ENCODE results near the gene UNKL.

The UNKL gene

DNA sequence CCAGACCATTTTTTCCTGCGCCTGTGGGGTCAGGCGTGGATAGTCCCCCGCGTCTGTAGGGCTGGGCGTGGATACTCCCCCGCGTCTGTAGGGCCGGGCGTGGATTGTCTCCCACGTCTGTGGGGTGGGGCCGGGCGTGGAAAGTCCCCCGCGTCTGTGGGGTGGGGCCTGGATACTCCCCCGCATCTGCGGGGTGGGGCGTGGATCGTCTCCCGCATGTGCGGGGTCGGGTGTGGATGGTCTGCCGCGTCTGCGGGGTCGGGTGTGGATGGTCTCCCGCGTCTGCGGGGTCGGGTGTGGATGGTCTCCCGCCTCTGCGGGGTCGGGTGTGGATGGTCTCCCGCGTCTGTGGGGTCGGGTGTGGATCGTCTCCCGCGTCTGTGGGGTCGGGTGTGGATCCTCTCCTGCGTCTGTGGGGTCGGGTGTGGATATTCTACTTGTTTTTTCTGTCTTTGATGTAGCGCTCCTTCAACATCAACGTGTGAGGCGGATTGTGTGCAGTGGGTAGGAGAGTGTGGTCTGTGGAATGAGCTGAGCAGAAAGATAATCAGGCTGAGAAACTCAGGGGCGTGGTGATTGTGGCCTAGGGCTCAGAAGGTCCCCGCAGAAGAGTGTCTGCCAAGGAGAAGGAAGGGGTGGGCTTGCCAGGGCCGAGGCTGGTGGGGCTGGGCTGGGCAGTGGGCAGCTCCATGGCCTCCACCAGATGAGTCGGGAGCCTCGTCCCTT lies 59.5 kb downstream of the UNKL start:
- ATAC-seq (replicated peaks; ENCODE audit: extremely low read depth, poor library complexity, severe bottlenecking), result no peak

DNA sequence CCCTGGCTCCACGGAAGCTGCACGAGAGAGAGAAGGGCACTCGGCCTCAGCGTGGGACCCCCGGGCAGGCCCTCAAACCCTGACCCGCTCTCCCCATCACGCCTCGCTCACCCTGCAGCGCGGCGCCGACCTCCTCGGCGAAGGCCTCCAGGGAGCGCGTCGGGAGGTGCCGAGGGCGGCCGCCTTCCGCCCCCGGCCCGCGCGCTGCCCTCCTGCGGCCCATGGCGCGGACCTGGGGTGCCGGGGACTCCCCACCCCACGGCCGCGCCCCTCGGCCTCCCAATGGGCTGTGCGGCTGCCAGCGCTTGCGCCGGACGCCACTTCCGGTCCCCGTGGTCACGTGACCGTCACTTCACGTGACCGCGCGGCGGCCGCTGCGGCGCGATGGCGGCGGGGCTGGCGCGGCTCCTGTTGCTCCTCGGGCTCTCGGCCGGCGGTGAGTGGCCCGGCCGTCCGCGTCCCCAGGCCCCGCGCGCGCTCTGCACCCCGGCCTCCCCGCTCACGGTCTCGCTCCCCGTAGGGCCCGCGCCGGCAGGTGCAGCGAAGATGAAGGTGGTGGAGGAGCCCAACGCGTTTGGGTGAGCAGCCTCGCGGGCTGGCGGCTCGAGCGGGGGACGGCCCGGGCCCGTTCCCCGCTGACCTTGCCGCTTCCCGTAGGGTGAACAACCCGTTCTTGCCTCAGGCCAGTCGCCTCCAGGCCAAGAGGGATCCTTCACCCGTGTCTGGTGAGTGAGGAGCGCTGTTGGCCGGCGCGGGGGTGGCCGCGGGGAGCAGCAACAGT lies 62.7 kb downstream of the UNKL start, which contains the start of the genes GNPTG and TSR3:
GNPTG (plus strand) TSS at position 350 of the 781 bp plus-strand sequence; CDS start at position 385, 35 bp downstream.
TSR3 (minus strand) TSS at position 297 of the 781 bp plus-strand sequence; CDS start at position 223, 74 bp downstream.
- no peaks in the 10 kb centered on the region for H3K27me3 Mint-ChIP-seq
- peak within 1 kb of the TSS; percentile 74 for H3K27ac Mint-ChIP-seq (ENCODE audit: low read depth)
- H3K9me3 Mint-ChIP-seq, result no peaks in the 10 kb centered on the region
- peak within 1 kb of the TSS; percentile 78 for H3K4me3 Mint-ChIP-seq
- ATAC-seq (replicated peaks; ENCODE audit: extremely low read depth, poor library complexity, severe bottlenecking) (peak; percentile 73), DNase-seq (ENCODE audit: low spot score in 2 of 2) (peak; percentile 75 to 76)
- peaks cover 47% of the 10 kb centered on the region for H3K36me3 Mint-ChIP-seq (ENCODE audit: insufficient read depth)
- H3K4me1 Mint-ChIP-seq, result peaks cover 35% of the 10 kb centered on the region

More for the DNA sequence above, 59.5 kb downstream of the UNKL start:
- peak overlapping the region; percentile 51 for H3K4me3 Mint-ChIP-seq
- H3K36me3 Mint-ChIP-seq (ENCODE audit: insufficient read depth), result peaks cover 42% of the 10 kb centered on the region
- no peak for DNase-seq (ENCODE audit: low spot score in 2 of 2)
- peaks cover 41% of the 10 kb centered on the region for H3K4me1 Mint-ChIP-seq
- H3K27ac Mint-ChIP-seq (ENCODE audit: low read depth), result peak overlapping the region; percentile 65
- H3K9me3 Mint-ChIP-seq, result no peaks in the 10 kb centered on the region
- H3K27me3 Mint-ChIP-seq, result no peaks in the 10 kb centered on the region

DNA sequence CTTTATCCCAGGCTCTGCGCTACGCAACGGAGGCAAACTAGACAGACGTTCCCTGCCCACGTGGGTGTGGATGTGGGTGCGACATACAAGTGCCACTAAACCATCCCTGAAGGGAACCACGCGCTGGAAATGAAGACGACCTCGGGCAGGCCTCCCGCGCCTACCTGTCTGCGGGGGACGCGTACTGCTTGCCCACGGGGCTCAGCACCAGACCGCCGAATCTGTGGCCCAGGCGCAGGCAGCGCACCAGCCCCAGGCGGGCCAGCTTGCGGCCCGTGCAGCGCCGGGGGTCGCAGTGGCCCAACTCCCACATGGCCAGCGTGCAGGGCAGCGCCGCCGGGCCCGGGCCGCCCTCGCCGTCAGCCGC lies 63.3 kb downstream of the UNKL start:
- no peaks in the 10 kb centered on the region for H3K9me3 Mint-ChIP-seq

DNA sequence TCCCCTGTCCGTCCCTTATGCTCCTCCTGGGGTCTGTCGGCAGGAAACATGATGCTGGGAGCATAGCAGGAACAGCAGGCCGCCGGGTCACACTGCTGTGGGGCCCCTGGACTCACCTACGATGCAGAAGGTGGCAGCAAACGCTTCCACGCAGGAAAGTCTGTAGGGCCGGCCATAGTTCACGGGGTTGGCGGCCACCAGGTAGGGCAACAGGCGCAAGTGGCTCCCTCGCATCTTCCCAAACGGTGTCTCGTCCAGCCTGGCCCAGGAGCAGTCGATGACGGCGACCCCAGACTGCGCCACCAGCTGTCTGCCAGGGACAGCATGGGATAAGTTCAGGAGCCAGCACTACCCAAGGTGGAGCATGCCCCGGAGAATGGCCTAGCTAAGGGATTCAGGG lies 63.8 kb downstream of the UNKL start:
- H3K27ac Mint-ChIP-seq (ENCODE audit: low read depth), result peak overlapping the region; percentile 74
- H3K27me3 Mint-ChIP-seq, result no peaks in the 10 kb centered on the region
- DNase-seq (ENCODE audit: low spot score in 2 of 2) (no peak), ATAC-seq (replicated peaks; ENCODE audit: extremely low read depth, poor library complexity, severe bottlenecking) (no peak)
- peaks cover 43% of the 10 kb centered on the region for H3K36me3 Mint-ChIP-seq (ENCODE audit: insufficient read depth)
- peaks cover 33% of the 10 kb centered on the region for H3K4me1 Mint-ChIP-seq
- no peaks in the 10 kb centered on the region for H3K9me3 Mint-ChIP-seq
- H3K4me3 Mint-ChIP-seq, result peak overlapping the region; percentile 78

More for the DNA sequence above, 63.3 kb downstream of the UNKL start:
- peak; percentile 22 for ATAC-seq (replicated peaks; ENCODE audit: extremely low read depth, poor library complexity, severe bottlenecking)
- no peak for DNase-seq (ENCODE audit: low spot score in 2 of 2)
- Mint-ChIP-seq H3K36me3 (ENCODE audit: insufficient read depth) (peaks cover 47% of the 10 kb centered on the region), H3K4me1 (peaks cover 35% of the 10 kb centered on the region), H3K27me3 (no peaks in the 10 kb centered on the region), H3K4me3 (peak overlapping the region; percentile 78), H3K27ac (ENCODE audit: low read depth) (peak overlapping the region; percentile 74)

DNA sequence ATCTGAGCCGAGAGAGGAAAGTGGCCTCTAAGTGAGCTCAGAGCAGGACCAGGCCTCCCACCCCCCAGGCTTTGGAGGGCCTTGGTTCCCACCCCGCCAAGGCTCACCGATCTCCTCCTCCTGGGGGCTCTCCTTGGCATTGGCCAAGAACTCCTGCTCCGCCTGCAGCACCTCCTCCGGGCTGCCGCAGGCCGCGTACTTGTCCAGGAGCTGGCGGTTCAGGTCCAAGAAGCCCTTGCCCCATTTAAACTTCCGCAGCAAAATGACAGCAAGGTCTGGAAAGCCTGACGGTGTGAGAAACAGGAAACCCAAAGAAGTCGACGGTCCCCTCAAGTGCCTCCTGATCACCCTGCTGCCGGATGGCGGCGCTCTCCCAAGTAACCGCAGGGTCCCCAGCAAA lies 64.6 kb downstream of the UNKL start:
- Mint-ChIP-seq H3K4me3 (peak overlapping the region; percentile 78), H3K9me3 (no peaks in the 10 kb centered on the region), H3K4me1 (peaks cover 25% of the 10 kb centered on the region), H3K36me3 (ENCODE audit: insufficient read depth) (peaks cover 43% of the 10 kb centered on the region), H3K27me3 (no peaks in the 10 kb centered on the region), H3K27ac (ENCODE audit: low read depth) (peak overlapping the region; percentile 74)
- DNase-seq (ENCODE audit: low spot score in 2 of 2) (no peak), ATAC-seq (replicated peaks; ENCODE audit: extremely low read depth, poor library complexity, severe bottlenecking) (no peak)

DNA sequence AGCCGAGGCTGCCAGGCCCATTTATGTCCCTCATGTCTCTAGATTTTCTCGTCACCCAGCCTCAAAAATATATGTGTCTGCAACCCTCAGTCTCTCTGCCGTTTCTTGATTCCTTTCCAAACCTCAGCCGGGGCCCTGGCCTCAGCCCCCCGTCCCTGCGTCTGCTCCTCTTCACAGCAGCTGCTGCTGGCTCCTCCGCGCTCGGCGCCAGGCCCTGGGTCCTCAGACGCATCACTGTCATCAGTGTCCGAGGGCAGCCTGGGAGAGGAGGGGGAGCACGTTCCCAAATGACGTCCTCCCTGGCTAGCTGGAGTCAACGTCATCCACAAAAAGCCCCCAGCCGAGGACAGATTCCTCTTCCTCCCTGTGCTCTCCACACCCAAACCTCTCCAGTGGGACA lies 65.2 kb downstream of the UNKL start:
- H3K4me1 Mint-ChIP-seq, result peaks cover 20% of the 10 kb centered on the region
- H3K27ac Mint-ChIP-seq (ENCODE audit: low read depth), result no peak overlapping the region
- no peaks in the 10 kb centered on the region for H3K9me3 Mint-ChIP-seq
- ATAC-seq (replicated peaks; ENCODE audit: extremely low read depth, poor library complexity, severe bottlenecking) (no peak), DNase-seq (ENCODE audit: low spot score in 2 of 2) (no peak)
- no peak overlapping the region for H3K4me3 Mint-ChIP-seq
- no peaks in the 10 kb centered on the region for H3K27me3 Mint-ChIP-seq
- peaks cover 41% of the 10 kb centered on the region for H3K36me3 Mint-ChIP-seq (ENCODE audit: insufficient read depth)

DNA sequence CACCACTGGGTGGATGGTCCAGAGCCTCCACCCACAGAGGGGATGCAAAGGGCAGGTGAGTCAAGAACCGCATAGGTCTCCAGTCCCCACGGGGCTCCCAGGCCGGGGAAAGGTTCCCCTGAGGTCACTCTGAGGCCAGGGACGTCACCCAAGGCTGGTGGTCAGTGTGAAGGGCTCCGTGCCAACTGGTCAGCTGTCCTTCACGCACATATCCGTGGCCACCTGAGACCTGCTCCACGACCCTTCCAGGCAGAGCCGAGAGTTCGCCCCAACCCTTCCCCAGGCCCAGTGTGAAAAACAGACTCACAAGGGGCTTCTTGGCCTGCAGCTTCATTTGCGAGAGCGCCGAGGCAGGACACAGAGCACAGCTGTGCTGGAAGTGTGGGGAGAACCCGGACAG lies 65.6 kb downstream of the UNKL start:
- Mint-ChIP-seq H3K27ac (ENCODE audit: low read depth) (no peak overlapping the region), H3K27me3 (no peaks in the 10 kb centered on the region)

DNA sequence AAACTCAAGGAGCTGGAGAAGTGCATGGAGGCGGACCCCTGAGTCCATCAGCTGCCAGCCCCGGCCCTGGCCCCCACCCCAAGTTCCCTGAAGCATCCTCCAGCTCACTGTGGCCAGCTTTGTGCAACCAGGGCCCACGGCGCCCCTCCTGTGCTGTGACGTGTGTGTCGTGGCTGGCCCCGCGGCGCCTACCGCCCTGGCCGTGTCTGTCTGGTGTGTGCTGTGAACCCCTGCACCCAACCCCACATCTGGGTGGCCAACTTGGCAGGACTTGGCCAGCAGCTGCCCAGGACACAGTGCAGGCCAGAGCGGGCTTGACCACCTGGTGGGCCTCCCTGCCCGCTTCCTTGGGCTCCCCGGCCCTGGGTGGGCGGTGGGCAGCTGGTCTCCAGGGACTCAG lies 66.1 kb downstream of the UNKL start:
- Mint-ChIP-seq H3K4me1 (peaks cover 17% of the 10 kb centered on the region), H3K27ac (ENCODE audit: low read depth) (no peak overlapping the region), H3K36me3 (ENCODE audit: insufficient read depth) (peaks cover 38% of the 10 kb centered on the region), H3K9me3 (no peaks in the 10 kb centered on the region), H3K4me3 (no peak overlapping the region), H3K27me3 (no peaks in the 10 kb centered on the region)
- DNase-seq (ENCODE audit: low spot score in 2 of 2), result no peak
- ATAC-seq (replicated peaks; ENCODE audit: extremely low read depth, poor library complexity, severe bottlenecking), result no peak

More for the DNA sequence above, 65.6 kb downstream of the UNKL start:
- no peak for DNase-seq (ENCODE audit: low spot score in 2 of 2)
- ATAC-seq (replicated peaks; ENCODE audit: extremely low read depth, poor library complexity, severe bottlenecking), result no peak
- peaks cover 42% of the 10 kb centered on the region for H3K36me3 Mint-ChIP-seq (ENCODE audit: insufficient read depth)
- peaks cover 19% of the 10 kb centered on the region for H3K4me1 Mint-ChIP-seq
- no peak overlapping the region for H3K4me3 Mint-ChIP-seq
- no peaks in the 10 kb centered on the region for H3K9me3 Mint-ChIP-seq

DNA sequence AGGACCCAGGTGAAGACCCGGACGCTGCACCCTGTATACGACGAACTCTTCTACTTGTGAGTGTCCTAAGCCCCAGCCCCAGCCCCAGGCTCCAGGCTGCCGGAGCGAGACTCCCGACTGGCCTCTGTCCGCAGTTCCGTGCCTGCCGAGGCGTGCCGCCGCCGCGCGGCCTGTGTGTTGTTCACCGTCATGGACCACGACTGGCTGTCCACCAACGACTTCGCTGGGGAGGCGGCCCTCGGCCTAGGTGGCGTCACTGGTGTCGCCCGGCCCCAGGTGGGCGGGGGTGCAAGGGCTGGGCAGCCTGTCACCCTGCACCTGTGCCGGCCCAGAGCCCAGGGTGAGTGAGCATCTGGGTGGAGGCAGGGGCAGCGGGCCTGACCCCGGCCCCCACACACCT lies 66.5 kb downstream of the UNKL start:
- H3K9me3 Mint-ChIP-seq, result no peaks in the 10 kb centered on the region
- peaks cover 38% of the 10 kb centered on the region for H3K36me3 Mint-ChIP-seq (ENCODE audit: insufficient read depth)
- peaks cover 17% of the 10 kb centered on the region for H3K4me1 Mint-ChIP-seq
- no peaks in the 10 kb centered on the region for H3K27me3 Mint-ChIP-seq
- no peak overlapping the region for H3K4me3 Mint-ChIP-seq
- H3K27ac Mint-ChIP-seq (ENCODE audit: low read depth), result no peak overlapping the region
- no peak for DNase-seq (ENCODE audit: low spot score in 2 of 2)
- no peak for ATAC-seq (replicated peaks; ENCODE audit: extremely low read depth, poor library complexity, severe bottlenecking)

DNA sequence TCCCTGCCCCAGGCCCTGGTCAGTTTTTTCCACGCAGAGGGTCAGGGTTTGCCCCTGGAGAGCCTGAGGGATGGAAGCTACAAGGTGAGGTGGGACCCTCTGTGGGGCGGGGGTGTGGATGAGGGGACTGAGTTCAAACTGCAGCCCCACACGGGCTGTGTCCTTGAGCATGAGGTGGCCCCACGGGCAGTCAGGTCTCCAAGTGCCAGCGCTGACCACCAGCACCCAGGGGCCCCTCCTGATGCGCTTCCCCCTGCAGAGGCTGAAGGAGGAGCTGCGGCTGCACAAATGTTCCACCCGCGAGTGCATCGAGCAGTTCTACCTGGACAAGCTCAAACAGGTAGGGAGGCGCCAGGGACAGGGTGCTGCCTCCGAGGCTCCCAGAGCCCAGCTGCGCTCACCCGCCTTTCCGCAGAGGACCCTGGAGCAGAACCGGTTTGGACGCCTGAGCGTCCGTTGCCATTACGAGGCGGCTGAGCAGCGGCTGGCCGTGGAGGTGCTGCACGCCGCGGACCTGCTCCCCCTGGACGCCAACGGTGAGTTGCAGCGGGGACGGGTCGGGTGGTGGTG lies 67.1 kb downstream of the UNKL start:
- H3K4me3 Mint-ChIP-seq, result no peak overlapping the region
- H3K9me3 Mint-ChIP-seq, result no peaks in the 10 kb centered on the region
- H3K27ac Mint-ChIP-seq (ENCODE audit: low read depth), result no peak overlapping the region
- no peak for DNase-seq (ENCODE audit: low spot score in 2 of 2)
- H3K4me1 Mint-ChIP-seq, result peaks cover 18% of the 10 kb centered on the region
- no peak for ATAC-seq (replicated peaks; ENCODE audit: extremely low read depth, poor library complexity, severe bottlenecking)
- no peaks in the 10 kb centered on the region for H3K27me3 Mint-ChIP-seq
- peaks cover 37% of the 10 kb centered on the region for H3K36me3 Mint-ChIP-seq (ENCODE audit: insufficient read depth)

DNA sequence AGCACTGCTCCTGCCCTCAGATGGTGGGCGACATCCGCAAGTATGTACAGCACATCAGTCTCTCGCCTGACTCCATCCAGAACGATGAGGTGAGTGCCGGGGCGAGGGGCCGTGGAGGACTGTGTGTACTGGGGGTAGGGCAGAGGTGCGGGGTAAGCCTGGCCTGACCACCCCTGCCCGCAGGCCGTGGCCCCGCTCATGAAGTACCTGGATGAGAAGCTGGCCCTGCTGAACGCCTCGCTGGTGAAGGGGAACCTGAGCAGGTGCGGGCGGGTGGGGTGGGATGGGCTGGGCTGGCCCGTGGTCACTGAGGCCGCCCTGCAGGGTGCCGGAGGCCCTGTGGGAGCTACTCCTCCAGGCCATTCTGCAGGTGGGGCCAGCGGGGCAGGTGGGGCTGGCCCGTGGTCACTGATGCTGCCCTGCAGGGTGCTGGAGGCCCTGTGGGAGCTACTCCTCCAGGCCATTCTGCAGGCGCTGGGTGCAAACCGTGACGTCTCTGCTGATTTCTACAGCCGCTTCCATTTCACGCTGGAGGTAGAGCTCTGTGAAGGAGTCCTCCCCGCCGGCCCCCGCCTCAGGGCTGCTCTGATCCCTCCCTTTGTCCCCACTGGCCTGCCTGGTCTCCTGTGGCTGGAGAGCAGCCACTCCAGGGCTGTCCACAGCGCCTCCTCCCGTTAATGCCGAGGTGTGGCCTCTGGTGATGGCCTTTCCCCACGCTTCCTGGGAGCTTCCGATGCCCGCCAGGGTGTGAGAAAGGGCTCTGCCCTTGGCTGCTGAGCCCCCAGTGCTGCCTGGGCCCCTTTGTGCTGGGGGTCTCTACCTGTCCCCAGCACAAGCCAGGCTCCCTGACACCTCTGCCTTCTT lies 67.8 kb downstream of the UNKL start:
- H3K27ac Mint-ChIP-seq (ENCODE audit: low read depth), result no peak overlapping the region
- no peaks in the 10 kb centered on the region for H3K27me3 Mint-ChIP-seq
- no peak for ATAC-seq (replicated peaks; ENCODE audit: extremely low read depth, poor library complexity, severe bottlenecking)
- H3K9me3 Mint-ChIP-seq, result no peaks in the 10 kb centered on the region
- H3K4me3 Mint-ChIP-seq, result no peak overlapping the region
- DNase-seq (ENCODE audit: low spot score in 2 of 2), result no peak
- peaks cover 22% of the 10 kb centered on the region for H3K4me1 Mint-ChIP-seq
- peaks cover 31% of the 10 kb centered on the region for H3K36me3 Mint-ChIP-seq (ENCODE audit: insufficient read depth)
